Suppressor macrophage treated with lipopolysaccharide for 4 hours (primary cell): ENCODE results near the gene LIMS2.

Source experiments
- DNase-seq: peaks from one replicate; pipeline ENCODE4 v3.0.0-alpha.2; 2020

Gene LIMS2

GRCh38 chr2:127658146-127658545 lies 17.2 kb downstream of the LIMS2 start:
- no peak for DNase-seq

DNA sequence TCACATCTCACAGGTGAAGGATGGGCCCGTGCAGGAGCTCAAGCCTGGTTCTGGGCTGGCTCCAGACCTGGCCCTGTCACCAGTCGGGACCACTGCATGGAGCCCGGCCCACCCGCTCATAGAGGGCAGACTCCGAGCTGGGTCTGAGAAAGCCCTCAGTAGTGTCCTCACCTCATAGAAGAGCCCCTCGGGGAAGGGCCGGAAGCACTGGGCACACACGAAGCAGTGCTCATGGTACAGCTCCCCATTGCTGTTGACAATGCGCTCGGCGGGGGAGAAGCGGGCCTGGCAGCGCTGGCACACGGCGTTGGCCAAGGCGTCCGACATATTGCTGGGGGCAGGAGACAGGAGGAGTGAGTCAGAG lies 18.1 kb downstream of the LIMS2 start:
- DNase-seq = no peak

DNA sequence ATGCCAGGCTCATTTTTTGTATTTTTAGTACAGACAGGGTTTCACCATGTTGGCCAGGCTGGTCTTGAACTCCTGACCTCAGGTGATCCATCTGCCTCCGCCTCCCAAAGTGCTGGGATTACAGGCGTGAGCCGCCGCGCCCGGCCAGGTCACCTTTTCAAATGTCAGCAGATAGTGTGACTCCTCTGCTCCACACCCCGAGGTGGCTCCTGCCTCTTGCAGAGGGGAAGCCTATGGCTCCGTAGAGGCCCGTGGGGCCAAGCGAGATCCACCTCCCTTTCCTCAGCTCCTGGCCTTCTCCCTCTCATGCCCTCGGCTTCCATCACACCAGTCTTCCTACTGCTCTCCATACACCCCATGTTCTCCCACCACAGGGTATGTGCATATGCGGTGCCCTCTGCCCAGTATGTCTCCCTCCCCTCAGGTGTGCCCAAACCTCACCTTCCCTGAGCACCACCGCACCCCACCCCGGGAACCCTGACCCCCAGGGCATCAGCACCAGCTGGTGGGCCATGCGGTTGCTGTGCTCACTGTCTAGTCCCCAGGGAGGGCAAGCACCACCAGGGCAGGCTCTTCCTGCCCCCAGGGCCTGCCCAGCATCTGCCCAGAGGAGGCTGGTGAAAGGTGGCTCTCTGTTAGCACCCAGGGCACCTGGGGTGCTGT lies 18.6 kb downstream of the LIMS2 start:
- no peak for DNase-seq

DNA sequence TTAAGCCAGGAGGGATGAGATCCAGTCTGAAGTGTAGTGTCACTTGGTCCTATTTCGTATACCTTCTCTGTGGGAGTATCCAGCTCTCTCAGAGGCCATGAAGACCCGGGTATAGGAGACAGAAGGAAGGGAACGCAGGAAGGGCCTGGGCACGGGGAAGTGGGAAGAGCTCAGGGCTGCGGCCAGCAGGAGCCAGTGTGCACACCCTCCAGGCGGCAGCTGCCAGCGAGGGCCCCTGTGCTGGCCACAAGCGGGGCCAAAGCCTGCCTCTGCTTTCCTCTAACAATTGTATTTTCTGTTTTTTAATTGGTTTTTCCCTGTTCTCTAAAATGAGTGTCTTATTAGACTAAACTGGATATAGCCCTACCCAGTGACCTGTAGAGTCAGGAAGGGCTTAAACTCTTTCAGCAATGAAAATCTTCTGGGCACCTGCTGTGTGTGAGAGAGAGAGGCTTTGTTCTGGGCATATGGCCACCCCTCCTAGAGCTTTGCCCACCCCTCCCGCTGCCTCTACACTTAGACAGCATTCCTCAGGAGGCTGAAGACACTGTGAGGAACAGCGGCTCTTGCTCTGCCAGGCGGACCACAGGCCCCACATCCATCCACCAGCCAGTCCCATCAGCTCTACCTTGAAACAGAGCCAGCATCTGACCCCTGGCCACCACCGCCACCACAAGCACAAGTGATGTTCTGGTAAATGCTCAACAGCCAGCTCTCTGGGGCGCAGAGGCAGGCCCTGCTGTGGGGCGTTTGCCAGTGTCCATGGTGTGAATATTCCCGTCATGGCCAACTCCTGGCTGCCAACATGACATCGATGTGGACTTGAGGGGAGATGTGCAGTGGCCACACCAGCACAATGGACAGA lies 19.9 kb downstream of the LIMS2 start:
- no peak for DNase-seq

- DNase-seq = no peak
Measured at GRCh38 chr2:127654838-127655175, 20.5 kb downstream of the LIMS2 start.

GRCh38 chr2:127654084-127654837 lies 21.1 kb downstream of the LIMS2 start:
- no peak for DNase-seq

DNA sequence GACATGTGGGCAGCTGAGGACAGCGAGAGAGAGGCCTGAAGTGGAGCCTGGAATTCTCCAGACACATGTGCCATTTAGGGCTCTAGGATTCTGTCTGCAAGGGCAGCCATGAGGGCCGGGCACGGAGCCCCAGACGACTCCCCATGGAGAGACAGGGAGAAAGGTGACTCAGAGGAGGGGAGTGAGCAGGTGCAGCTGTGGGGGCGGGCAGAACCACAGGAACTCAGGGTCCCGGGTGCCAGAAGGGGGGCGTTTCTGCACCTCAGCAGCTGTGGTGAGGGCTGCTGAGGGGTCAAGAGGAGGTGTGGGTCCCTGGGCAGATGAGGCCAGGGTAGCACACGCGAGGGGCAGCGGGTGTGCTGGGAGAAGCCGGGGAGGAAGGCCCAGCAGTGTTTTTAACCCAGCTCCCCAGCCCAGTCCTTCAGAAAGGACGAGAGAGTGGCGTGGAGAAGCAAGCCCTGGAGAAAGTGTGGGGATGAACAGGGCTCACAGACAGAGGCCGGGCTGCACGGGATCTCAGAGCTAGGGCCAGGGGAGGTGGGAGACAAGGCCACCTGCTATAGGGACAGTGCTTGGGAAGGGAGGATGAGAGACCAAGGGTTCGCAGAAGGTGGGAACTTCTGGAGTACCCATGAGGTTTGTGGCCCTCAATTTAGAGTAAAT lies 21.8 kb downstream of the LIMS2 start:
- no peak for DNase-seq

- DNase-seq = no peak
Measured at GRCh38 chr2:127652786-127653357, 22.5 kb downstream of the LIMS2 start.

DNA sequence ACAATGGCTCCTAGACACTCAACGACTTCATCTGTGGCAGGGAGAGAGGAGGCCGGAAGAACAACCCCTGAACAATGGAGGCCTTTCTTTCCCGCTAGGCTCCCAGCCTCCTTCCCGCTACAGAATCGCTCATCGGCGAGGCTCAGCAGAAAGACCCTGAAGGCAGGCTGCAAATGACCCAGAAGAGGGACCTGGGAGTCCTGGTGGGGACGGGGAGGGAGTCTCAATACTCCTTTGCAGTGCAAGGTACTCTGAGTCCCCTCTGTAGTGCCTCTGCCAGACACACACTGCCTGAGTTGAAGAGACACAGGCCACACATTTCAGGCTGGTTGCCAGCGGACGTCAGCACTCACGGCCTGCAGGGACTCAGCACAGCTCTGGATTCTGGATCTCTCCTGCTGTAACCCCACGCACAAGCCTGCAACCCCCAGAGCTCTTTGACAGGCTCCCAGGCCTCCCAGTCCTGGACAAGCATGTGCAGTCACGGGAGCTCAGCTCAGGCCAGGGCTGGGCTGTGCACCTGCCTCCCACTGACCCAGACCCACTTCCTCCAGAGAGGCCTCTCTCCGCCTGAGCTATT lies 23.3 kb downstream of the LIMS2 start:
- no peak for DNase-seq

GRCh38 chr2:127651381-127651809 lies 23.9 kb downstream of the LIMS2 start:
- DNase-seq = no peak

GRCh38 chr2:127650785-127651380 lies 24.4 kb downstream of the LIMS2 start:
- no peak for DNase-seq

GRCh38 chr2:127650041-127650784 lies 25.1 kb downstream of the LIMS2 start:
- DNase-seq = no peak

DNA sequence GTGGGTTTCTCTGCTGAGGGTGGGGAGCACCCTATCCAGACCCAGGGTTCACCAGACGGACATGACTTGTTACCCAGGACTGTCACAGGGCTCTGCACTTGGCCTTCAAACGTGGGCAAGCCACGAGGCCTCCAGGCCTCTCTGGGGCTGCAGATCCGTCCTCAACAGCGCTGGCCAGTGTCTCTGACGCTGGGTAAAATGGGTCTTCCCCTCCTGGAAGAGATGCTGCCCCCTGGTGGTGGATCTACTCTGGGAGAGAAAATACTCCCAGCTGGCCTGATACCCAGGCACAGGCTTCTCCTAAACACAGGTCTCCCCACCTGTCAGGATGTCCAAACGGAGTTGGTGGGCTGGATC lies 25.7 kb downstream of the LIMS2 start:
- DNase-seq = peak; percentile 95

DNA sequence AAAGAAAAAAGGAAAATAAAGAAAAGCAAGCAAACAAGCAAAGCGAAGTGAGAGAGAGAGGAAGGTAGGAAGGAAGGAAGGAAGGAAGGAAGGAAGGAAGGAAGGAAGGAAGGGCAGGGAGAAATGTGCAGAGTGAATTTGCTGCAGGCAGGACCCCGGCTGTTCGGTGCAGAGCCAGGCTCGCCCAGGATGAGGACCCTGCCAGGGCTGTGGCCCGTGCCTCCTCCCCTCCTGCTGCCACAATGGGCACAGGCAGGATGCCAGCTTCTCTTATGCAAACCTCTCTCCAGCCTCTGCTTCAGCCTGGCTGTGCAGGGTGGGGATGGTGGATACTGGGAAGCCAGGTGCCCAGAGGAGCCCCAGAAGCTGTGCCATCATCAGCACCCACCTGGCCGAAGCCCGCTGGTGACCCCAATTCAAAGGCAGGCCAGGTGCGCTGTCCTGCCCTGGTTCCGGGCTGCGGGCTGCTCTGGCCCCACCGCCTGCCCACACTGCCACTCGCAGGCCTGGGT lies 26.2 kb downstream of the LIMS2 start:
- no peak for DNase-seq

- no peak for DNase-seq
Measured at GRCh38 chr2:127648321-127648720, 27.0 kb downstream of the LIMS2 start.

- DNase-seq = no peak
Measured at GRCh38 chr2:127647242-127648190, 27.8 kb downstream of the LIMS2 start.

DNA sequence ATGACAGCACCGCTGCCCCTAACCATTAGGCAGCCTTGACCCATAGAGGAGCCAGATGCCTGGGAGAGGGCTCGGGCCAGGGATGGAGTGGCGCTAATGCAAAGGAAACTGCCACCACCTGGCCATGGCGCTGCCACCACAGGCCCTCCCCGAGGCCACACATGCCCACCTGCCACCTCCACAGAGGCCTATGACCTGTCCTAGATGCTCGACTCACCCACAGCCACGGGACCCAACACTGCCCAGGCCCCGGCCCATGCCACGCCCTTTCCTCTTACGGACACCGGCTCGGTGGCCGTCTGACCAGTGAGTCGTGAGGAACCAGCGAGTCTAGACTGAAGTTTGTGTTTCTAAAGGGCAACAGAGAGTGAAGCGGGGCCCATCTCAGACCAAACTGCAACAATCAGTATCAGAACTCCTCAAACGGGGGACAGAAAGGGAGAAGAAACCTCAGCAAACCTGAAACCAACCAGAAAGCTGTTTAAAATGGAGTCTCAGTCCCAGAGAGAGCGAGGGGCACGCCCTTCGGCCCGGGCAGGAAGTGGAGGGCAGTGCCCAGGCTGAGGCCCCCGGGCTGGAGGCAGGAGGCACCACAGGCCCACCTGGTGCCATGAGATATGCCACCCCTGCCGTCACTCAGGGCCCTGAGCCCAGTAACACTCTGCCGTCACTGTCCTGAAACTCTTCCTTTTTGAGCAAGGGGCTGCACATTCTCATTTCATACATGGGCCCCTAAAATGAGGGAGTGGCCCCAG lies 28.7 kb downstream of the LIMS2 start:
- DNase-seq = no peak

GRCh38 chr2:127645395-127646291 lies 29.7 kb downstream of the LIMS2 start, which contains the start of gene GPR17:
Gene GPR17, plus strand, starts transcription at chr2:127646153. Its CDS starts 4,583 bp downstream, at chr2:127650736.
- no peak for DNase-seq
